Stimulated activated CD4-positive, alpha-beta T cell treated with anti-CD3 and anti-CD28 coated beads, Interleukin-4, amount 100 ng/mL, for 48 hours (primary cell): Measurements from ENCODE around the gene SNRPD2.
"Not testable (repeated sequence)": the region's sequence is repeated elsewhere in the genome, so short reads cannot be mapped to it uniquely, and the experiment has no call there.

Source experiments
- DNase-seq, 2 donors: peaks; one replicate each; pipeline ENCODE4 v3.0.0-alpha.2; 2020; ENCODE audit warnings: low read depth in 2 of 2

Gene SNRPD2

GRCh38 chr19:45691516-45692186 is at the start of gene SNRPD2:
Gene SNRPD2, minus strand, starts transcription at chr19:45691953. Its CDS starts 65 bp downstream, at chr19:45691888.
- peak; percentile 87 to 89 for DNase-seq

DNA sequence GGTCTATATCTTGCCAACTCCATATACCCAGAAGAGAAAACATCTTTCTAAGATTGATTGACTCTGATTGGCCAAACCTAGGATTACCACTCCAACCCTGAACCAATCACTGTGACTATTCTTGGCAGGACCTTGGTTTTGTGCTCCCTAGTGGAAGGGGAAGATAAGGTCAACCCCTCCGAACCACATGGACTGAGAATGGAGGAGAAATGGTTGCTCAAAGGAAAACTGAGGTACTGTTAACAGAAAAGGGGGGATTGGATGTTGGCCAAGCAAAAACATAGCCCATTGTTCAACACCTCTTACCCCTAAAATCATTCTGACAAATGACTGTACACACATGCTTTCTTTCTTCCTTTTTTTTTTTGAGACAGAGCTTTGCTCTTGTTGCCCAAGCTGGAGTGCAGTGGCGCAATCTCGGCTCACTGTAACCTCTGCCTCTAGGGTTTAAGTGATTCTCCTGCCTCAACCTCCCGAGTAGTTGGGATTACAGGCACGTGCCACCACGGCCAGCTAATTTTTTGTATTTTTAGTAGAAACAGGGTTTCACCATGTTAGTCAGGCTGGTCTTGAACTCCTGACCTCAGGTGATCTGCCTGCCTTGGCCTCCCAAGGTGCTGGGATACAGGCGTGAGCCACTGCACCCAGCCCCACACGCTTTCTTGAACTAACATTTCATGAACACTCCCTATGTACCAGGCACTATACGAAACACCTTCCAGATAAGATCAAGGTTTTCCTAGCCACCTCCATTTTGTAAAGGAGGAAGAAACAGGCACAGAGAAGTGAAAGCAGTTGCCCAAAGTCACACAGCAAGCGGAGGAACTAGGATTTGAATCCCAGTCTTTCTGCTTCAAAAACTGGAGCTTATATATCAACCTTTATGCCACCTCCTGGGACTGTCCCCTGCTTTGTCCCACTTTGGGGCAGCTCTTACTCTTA is 48.0 kb upstream of the SNRPD2 start:
- DNase-seq: no peak

DNA sequence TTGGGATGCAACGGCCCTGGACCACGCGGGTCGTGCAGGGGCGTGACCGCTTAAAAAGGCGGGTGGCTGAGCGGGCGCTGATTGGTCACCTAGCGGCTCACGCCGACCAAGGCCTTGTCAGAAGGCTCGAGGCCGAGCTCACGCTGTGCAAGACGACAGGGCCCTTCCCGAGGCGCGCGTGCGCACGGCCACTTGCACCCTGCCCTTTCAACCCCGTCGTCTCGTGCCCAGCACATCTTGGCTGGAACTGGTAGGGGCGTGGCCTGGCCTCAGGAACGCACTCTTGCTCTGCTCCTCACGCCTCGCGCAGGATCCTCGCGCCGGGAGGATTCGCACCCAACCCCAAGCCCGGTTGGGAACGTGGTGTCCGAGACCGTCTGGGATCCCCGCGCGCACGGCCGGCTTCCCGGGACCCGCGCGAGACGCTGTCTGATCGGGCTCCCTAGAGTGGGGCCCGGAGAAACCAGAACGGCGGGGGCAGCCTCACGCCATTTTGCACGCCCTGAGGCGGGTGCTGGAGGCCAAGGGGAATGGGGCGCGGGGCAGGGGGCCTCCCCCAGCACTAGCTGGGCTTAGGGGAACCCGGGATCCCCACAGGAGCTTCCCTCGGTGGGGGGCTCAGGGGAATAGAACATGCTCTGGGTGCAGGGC is 41.5 kb upstream of the SNRPD2 start, which contains the start of gene MEIOSIN:
MEIOSIN (plus strand) TSS at position 280 of the 651 bp plus-strand sequence. CDS start 1,938 bp downstream, outside the sequence.
- DNase-seq: no peak

DNA sequence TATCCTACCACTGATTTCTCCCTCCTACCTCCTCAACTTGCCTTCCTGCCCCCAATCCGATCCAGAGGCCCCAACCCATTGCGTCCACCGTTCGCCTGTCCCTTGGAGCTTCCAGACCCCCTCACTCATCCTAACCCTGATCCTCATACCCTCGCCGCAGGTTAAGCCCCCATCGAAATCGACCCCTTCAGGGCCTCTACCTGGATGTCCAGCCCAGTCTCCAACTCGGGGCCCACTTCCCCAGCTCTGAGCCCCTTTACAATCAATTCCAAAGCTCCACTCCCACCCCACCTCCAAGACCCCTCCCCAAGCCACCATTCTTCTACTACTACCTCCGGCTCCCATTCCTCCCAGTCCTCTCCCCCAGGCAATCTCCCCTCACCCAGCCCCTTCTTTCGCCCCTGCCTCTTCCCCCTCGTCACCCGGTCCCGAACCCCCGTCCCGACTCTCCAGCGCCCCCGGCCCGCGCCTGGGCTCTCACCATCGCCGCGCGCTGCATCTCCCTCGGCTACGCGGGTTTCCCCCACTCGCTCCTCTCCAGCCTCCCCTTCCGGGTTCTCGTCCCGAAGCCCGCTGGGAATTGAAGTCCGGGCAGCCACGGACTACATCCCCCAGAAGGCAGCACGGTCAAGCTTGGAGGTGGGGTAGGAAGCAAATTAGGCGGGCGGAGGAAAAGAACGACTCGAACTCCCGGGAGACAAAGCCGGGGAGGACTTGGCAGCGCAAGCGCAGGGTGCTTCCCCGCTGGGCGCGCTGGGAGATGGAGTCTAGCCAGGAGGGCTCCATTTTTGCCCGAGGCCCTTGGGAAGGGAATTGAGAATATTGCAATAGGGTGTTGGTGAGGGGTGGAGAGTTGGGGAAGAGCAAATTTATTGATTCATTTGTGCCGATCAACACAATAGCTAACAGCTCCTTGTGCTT is 38.9 kb upstream of the SNRPD2 start, which contains the start of gene FBXO46:
FBXO46 (minus strand) TSS at position 529 of the 921 bp plus-strand sequence. CDS start 17,401 bp downstream, outside the sequence.
- peak; percentile 90 to 94 for DNase-seq

DNA sequence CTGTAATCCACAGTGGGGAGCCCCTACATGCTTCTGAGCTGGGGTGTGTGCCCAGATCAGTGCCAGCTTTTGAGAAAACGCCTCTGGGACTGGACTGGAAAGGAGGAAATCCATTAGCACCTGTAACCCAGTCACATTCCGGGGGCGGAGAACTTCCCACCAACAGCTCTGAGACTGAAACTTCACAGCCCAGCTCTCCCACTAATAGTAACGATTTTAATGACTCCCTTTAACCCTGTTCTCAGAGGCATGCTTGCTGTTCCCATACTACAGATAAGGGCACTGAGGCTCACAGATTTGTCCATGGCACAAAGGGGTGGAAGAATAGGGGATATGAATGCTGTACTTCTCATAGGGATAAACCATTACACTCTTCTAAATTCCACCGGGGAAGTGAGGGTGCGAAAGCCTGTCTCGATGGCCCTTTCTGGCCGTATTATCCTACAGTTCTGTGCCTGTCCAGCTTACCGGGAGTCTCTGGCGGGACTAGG is 38.1 kb upstream of the SNRPD2 start:
- DNase-seq: no peak

GRCh38 chr19:45728683-45729082 is 36.9 kb upstream of the SNRPD2 start:
- not testable (repeated sequence) for DNase-seq

DNA sequence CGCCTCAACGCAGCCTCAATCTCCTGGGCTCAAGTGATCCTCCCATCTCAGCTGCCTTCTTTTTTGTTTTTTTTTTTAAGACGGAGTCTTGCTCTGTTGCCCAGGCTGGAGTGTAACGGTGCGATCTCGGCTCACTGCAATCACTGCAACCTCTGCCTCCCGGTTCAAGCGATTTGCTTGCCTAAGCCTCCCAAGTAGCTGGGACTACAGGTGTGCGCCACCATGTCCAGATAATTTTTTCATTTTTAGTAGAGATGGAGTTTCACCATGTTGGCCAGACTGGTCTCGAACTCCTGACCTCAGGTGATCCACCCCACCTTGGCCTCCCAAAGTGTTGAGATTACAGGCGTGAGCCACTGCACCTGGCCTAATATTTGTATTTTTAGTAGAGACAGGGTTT is 28.3 kb upstream of the SNRPD2 start:
- not testable (repeated sequence) for DNase-seq

GRCh38 chr19:45717983-45718650 is 26.4 kb upstream of the SNRPD2 start:
- no peak for DNase-seq

DNA sequence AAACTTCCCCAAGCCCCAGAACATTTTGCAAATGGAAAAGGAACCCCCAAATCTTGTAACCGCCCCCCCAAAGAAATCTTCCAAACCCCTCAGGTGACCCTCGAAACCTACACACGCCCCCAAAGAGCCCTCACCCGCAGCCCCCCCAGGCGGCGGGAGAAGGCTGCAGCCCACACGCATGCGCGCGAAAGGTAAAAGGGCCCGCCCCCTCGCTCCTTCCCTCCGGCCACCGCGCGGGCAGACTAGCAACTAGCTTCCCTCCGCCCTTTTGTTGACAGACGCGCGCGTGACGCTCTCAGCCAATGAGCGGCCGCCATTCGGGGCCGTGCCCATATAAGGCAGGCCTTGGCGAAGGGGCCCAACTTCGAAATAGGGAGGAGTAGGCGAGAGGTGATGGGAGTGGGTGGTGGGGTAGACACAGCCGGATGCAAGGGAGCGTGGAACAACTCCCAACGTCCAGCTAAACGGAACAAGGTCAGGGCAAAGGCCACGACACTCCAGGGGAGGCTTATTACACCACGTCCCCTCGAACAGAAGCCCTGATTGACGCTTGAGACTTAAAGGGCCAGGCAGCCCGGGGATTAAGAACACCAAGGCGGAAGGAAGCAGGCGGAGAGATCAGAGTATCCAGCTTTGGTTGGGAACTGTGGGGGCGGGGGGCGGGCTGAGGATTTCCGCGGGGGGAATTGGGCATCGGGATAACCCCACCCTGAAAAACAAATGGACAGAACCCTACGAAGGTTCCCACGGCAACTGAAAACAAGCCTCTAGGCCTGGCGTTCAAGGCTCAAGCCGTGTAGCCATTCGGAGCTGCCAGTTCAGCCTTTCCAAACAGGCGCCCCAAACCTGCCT is 25.6 kb upstream of the SNRPD2 start:
- DNase-seq: peak; percentile 94 to 96

DNA sequence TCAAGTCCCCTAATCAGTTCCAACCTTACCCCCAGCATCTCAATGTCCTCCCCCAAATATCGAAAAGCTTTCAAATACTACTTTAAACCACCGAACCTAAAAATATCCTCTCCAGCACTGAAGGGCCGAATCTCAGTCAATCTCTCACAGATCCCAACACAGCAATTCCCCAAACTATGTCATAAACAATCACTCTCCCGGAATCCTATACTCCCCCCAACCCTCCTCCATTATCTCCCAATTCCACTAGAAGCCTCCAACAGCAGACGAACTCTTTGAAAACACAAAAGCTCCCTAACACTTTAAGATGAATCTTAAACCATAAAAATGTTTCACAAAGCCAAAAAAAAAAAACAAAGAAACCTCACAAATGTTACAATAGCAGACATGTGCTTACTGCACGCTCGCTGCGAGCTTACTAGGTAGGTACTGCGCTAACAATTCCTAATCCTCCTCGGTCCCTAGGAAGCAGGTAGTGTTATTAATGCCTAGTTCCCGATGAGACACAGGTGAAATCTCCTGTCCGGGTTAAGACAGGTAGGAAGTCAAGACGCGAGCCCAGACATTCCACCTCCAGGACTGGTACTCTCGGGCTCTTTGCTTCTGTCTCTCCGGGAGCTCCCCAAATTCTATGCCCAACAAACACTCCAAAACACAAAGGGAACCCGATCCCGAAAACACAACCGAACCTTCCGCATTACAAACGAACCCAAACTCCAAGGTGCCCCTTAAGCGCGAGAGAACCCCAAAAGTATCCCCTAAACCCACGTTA is 24.8 kb upstream of the SNRPD2 start:
- DNase-seq: no peak

DNA sequence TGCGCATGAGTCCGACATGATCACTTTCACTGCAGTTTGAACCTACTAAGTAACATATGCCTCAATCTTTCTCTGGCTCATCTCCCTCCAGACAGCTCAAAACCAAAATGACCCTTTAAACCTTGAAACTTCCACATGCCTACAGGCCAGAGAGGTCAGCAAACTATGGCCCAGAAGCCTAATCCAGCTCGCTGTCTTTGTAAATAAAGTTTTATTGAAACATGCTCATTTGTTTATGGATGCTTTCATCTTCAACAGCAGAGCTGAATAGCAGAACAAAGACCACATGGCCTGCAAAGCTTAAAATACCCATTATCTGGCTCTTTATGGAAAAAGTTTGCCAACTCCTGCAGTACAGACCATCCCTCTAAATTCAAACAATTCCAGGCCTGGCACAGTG is 23.4 kb upstream of the SNRPD2 start:
- no peak for DNase-seq

DNA sequence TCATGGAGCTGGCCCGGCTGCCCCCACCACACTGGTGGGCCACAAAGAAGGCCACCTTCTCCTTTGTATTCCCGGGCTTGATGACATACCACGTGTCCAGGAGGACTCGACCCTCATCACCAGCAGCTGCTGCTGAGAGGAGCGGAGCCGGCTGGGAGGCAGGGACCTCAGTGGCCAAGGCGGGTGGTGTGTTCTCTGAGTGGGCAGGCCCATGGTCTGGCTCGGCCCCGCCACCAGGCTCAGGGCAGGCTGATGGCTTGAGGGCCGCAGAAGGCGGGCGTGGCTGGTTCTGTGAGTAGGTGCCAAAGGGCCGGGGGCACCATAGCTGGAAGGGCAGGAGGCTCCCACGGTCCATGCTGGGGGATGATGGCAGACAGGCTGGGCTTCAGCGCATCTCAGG is 21.4 kb upstream of the SNRPD2 start:
- no peak for DNase-seq

GRCh38 chr19:45712699-45713067 is 20.9 kb upstream of the SNRPD2 start:
- DNase-seq: no peak

- no peak for DNase-seq
These were observed 20.3 kb upstream of the SNRPD2 start for GRCh38 chr19:45711851-45712698.

GRCh38 chr19:45710356-45711130 is 18.8 kb upstream of the SNRPD2 start:
- DNase-seq: no peak

- DNase-seq: no peak
These were observed 14.1 kb upstream of the SNRPD2 start for GRCh38 chr19:45705710-45706415.
